ENCODE results near the gene CD1C. TPM values are rescaled to one million over a fixed set of nuclear protein-coding genes. Genes with fewer than 3 reads are reported as not detected.

The CD1C gene
- total and polyA plus RNA-seq, 10 of the 15 experiments (the other 5 are each of a cell fraction or from before 2014, with no cell fraction given): 0.82 to 19.0 (median 9.2) TPM

DNA sequence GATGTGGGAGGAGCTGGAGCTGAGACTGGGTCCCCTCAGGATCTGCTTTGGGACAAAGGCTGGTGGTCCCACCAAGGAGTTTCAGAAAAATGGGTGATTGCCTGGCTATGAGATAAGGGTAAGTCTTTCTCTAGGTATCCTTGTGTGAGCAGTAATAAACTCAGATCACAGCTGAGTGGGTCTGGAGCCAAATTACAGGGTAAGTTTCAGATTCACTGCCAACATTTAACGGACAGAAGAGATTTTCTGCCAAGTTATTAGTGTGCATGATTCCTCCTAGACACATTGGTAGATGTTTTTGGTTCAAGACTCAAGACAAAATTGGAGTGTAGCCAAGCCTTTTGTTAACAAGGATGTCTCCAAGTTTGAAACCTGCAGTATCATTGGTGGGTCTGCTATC lies 34.1 kb downstream of the CD1C start:
- no peak overlapping the region for H3K27ac ChIP-seq (ENCODE audit: control insufficient read depth, insufficient read depth)
- H3K4me3 ChIP-seq: no peak overlapping the region
- no peak overlapping the region for H3K9ac ChIP-seq (ENCODE audit: control insufficient read depth, insufficient read depth, low read length)
- no TSS peak for BruUV-seq (replicated peaks)
- in situ Hi-C loops (cut with MboI): no loop called here
- H3K27me3 ChIP-seq (replicated peaks in 1 of 2; ENCODE audit: control insufficient read depth in 2 of 2, insufficient read depth in 2 of 2, low read length in 1 of 2): no peaks in the 10 kb centered on the region
- peaks cover 4% of the 10 kb centered on the region; the same call in 1 of the 3 replicates for H3K9me3 ChIP-seq (replicated peaks; ENCODE audit: control insufficient read depth, insufficient read depth, low read length)
- TF ChIP-seq, protein P1, sequence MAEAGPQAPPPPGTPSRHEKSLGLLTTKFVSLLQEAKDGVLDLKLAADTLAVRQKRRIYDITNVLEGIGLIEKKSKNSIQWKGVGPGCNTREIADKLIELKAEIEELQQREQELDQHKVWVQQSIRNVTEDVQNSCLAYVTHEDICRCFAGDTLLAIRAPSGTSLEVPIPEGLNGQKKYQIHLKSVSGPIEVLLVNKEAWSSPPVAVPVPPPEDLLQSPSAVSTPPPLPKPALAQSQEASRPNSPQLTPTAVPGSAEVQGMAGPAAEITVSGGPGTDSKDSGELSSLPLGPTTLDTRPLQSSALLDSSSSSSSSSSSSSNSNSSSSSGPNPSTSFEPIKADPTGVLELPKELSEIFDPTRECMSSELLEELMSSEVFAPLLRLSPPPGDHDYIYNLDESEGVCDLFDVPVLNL (IDR thresholded peaks at IDR 0.05; ENCODE audit: low read depth, low read length): no peak
- TF ChIP-seq NR2C1 (IDR thresholded peaks at IDR 0.05) (no peak), CBX3 (IDR thresholded peaks at IDR 0.05; ENCODE audit: borderline replicate concordance, low read depth) (no peak), TCF3 (IDR thresholded peaks at IDR 0.05; ENCODE audit: borderline replicate concordance, insufficient read depth, low read depth, low read length) (no peak), ZNF24 (IDR thresholded peaks at IDR 0.05) (no peak), BMI1 (IDR thresholded peaks at IDR 0.05; ENCODE audit: borderline replicate concordance) (no peak)
- ATAC-seq (no peak), DNase-seq (ENCODE audit: low read depth, low spot score) (no peak), FAIRE-seq (no peak)
- no peak overlapping the region for H3K4me2 ChIP-seq (ENCODE audit: control insufficient read depth, insufficient read depth)
- SMC1A ChIA-PET (ENCODE audit: uncharacterized antibody, unreplicated experiment): interaction anchor here (0.9 to 2.5 kb wide), 5 partner anchors 34 to 120 kb away, joined by 3 to 16 read pairs (median 9); partner anchors contain the start of gene CD1C
- no peaks in the 10 kb centered on the region for H4K20me1 ChIP-seq (ENCODE audit: control insufficient read depth, insufficient read depth)
- H3K4me1 ChIP-seq (ENCODE audit: control insufficient read depth, insufficient read depth, low read length): peaks cover 9% of the 10 kb centered on the region
- no peaks in the 10 kb centered on the region for H3K36me3 ChIP-seq (ENCODE audit: control insufficient read depth in 2 of 2, insufficient read depth in 2 of 2, low read length in 1 of 2)
- 0% methylated on average over 1 of the region's 1 CpG for WGBS (ENCODE audit: insufficient coverage, insufficient replicate concordance, low lambda C conversion rate, missing lambda C conversion rate)
- no peaks in the 10 kb centered on the region for H3K79me2 ChIP-seq (ENCODE audit: control insufficient read depth, insufficient read depth, low read length)
- no peak overlapping the region for H2AFZ ChIP-seq (ENCODE audit: control insufficient read depth, low read depth, low read length)
- POLR2A ChIA-PET: no interaction called here
- intact Hi-C loops (cut with micrococcal nuclease; ENCODE audit: unreplicated experiment): no loop called here
- CTCF ChIA-PET: interaction anchor here (1.0 to 12.2 kb wide), 5 partner anchors 22 to 120 kb away, joined by 3 to 267 read pairs (median 4); partner anchors contain the start of gene CD1C
- RAD21 ChIA-PET (ENCODE audit: unreplicated experiment): interaction anchor here (2.2 to 10.6 kb wide), 3 partner anchors 34 to 120 kb away, joined by 7 to 179 read pairs (median 11); partner anchors contain the start of gene CD1C

Data from GM12878 (cell line).